DND-41 (cell line): ENCODE measurements around the gene IL13RA1.

ENCODE experiments used
- ATAC-seq: fragments of 200-7000 bp; cut with Tn5 transposase; 3 replicates; pipeline ENCODE4 v1.9.1; 2021; ENCODE audit warnings: low read depth; ENCODE audit not compliant: insufficient read depth
- DNase-seq: peaks from one replicate; pipeline ENCODE4 v3.0.0-alpha.2; 2020
- H2AFZ ChIP-seq: 2 replicates; pipeline ENCODE4 v1.6.0; 2012; ENCODE audit warnings: low read depth, low read length
- H3K27ac ChIP-seq: 2 replicates; pipeline ENCODE4 v1.5.1; 2012; ENCODE audit warnings: low read length, inconsistent platforms
- H3K27me3 ChIP-seq: fragments of 200-600 bp; sonication (generic); 2 replicates; pipeline ENCODE4 v1.6.0; 2012; ENCODE audit warnings: low read length, mild to moderate bottlenecking, inconsistent platforms; ENCODE audit not compliant: insufficient read depth, poor library complexity
- H3K36me3 ChIP-seq: 2 replicates; pipeline ENCODE4 v1.5.1; 2012; ENCODE audit warnings: low read length, inconsistent platforms; ENCODE audit not compliant: insufficient read depth
- H3K4me1 ChIP-seq: 2 replicates; pipeline ENCODE4 v1.5.1; 2012; ENCODE audit warnings: mild to moderate bottlenecking, low read length; ENCODE audit not compliant: insufficient read depth
- H3K4me2 ChIP-seq: 2 replicates; pipeline ENCODE4 v1.6.0; 2012; ENCODE audit warnings: mild to moderate bottlenecking, moderate library complexity, low read length, inconsistent platforms; ENCODE audit not compliant: insufficient read depth
- H3K4me3 ChIP-seq, 2 experiments: fragments of 200-600 bp in 1 of 2; shearing (Covaris generic) in 1 of 2; 2 replicates each; pipeline ENCODE4 v1.5.1; 2012 to 2016; ENCODE audit warnings: inconsistent platforms in 2 of 2, low read length in 2 of 2, mild to moderate bottlenecking in 2 of 2, low read depth in 1 of 2, moderate library complexity in 1 of 2
- H3K79me2 ChIP-seq: 2 replicates; pipeline ENCODE4 v1.6.0; 2012; ENCODE audit warnings: low read length, inconsistent platforms; ENCODE audit not compliant: insufficient read depth
- H3K9ac ChIP-seq: 2 replicates; pipeline ENCODE4 v1.6.0; 2012; ENCODE audit warnings: low read depth, mild to moderate bottlenecking, inconsistent platforms, low read length, moderate library complexity
- H3K9me3 ChIP-seq: 2 replicates; pipeline ENCODE4 v1.5.1; 2012; ENCODE audit warnings: low read length, moderate library complexity, mild to moderate bottlenecking, inconsistent platforms; ENCODE audit not compliant: insufficient read depth, severe bottlenecking
- H4K20me1 ChIP-seq: 2 replicates; pipeline ENCODE4 v1.6.0; 2012; ENCODE audit warnings: low read length; ENCODE audit not compliant: insufficient read depth
- EZH2 ChIP-seq: IDR thresholded peaks from 3 replicates; pipeline ENCODE4 v1.6.1; 2012; ENCODE audit warnings: borderline replicate concordance, low read depth, mild to moderate bottlenecking, moderate library complexity, low read length, inconsistent platforms; ENCODE audit not compliant: severe bottlenecking
- TF ChIP-seq, protein P1 (sequence below): IDR thresholded peaks from 2 replicates; pipeline ENCODE4 v1.5.1; 2012; ENCODE audit warnings: borderline replicate concordance, low read length, moderate library complexity, mild to moderate bottlenecking; ENCODE audit not compliant: poor library complexity, severe bottlenecking; ENCODE audit errors: extremely low read depth

Gene IL13RA1

GRCh38 chrX:118734909-118735308 is 7.5 kb downstream of the IL13RA1 start:
- no peak for DNase-seq
- ATAC-seq = no peak

DNA sequence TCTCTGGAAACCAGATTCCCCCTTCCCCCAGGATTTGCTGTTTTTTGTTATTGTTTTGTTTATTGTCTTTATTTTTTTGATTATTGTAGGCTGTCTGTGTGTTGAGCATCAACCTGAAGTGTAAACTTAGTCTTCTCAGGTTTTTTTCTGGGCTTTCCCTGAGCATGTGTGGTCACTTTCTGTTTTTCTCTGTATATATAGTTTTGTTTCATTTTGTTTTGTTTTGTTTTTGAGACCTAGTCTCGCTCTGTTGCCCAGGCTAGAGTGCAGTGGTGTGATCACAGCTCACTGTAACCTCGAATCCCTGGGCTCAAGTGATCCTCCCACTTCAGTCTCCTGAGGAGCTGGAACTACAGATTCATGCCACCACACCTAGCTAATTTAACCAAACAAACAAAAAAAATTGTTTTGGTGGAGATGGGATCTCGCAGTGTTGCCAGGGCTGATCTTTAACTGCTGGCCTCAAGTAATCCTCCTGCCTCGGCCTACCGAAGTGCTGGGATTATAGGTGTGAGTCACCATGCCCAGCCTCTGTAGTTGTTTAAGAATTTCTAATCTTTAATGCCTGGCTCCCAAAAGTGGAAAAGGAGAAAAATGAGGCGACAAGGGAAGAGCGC is 9.1 kb downstream of the IL13RA1 start:
- Histone ChIP-seq H3K9ac (no peak overlapping the region), H3K36me3 (no peaks in the 10 kb centered on the region), H3K4me3 (no peak overlapping the region), H3K4me2 (no peak overlapping the region), H3K9me3 (no peaks in the 10 kb centered on the region), H3K27me3 (no peaks in the 10 kb centered on the region), H2AFZ (no peak overlapping the region), H3K79me2 (no peaks in the 10 kb centered on the region), H4K20me1 (no peaks in the 10 kb centered on the region), H3K27ac (no peak overlapping the region), H3K4me1 (no peaks in the 10 kb centered on the region)
- DNase-seq (no peak), ATAC-seq (no peak)
- TF ChIP-seq, protein P1, sequence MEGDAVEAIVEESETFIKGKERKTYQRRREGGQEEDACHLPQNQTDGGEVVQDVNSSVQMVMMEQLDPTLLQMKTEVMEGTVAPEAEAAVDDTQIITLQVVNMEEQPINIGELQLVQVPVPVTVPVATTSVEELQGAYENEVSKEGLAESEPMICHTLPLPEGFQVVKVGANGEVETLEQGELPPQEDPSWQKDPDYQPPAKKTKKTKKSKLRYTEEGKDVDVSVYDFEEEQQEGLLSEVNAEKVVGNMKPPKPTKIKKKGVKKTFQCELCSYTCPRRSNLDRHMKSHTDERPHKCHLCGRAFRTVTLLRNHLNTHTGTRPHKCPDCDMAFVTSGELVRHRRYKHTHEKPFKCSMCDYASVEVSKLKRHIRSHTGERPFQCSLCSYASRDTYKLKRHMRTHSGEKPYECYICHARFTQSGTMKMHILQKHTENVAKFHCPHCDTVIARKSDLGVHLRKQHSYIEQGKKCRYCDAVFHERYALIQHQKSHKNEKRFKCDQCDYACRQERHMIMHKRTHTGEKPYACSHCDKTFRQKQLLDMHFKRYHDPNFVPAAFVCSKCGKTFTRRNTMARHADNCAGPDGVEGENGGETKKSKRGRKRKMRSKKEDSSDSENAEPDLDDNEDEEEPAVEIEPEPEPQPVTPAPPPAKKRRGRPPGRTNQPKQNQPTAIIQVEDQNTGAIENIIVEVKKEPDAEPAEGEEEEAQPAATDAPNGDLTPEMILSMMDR = no peak
- TF ChIP-seq EZH2 = no peak

More at GRCh38 chrX:118734909-118735308, 7.5 kb downstream of the IL13RA1 start:
- Histone ChIP-seq H3K4me2 (no peak overlapping the region), H4K20me1 (no peaks in the 10 kb centered on the region), H3K9me3 (no peaks in the 10 kb centered on the region), H3K36me3 (no peaks in the 10 kb centered on the region), H3K79me2 (no peaks in the 10 kb centered on the region), H2AFZ (no peak overlapping the region), H3K27ac (no peak overlapping the region), H3K4me1 (no peaks in the 10 kb centered on the region), H3K9ac (no peak overlapping the region), H3K27me3 (no peaks in the 10 kb centered on the region), H3K4me3 (no peak overlapping the region)
- TF ChIP-seq, protein P1 = no peak

DNA sequence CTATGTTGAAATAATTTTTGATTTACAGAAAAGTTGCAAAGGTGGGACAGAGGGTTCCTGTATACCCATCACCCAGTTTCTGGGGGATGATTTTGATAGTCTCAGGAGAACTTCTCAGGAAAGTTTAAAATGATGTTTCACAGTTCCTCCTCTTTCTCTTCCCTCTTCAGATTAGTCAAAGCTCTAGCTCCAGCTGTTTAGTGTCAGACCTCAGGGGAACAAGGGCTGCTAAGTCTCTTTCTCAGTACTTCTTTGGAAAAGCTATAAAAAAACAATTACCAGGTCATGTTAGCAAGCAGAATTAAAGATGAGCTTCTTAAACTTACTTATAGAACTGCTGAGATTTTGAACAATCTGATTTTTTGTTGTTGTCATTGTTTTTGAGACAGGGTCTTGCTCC is 12.2 kb downstream of the IL13RA1 start:
- Histone ChIP-seq H3K9ac (no peak overlapping the region), H3K4me3 (no peak overlapping the region), H3K4me2 (no peak overlapping the region), H3K36me3 (no peaks in the 10 kb centered on the region), H3K9me3 (no peaks in the 10 kb centered on the region), H2AFZ (no peak overlapping the region), H3K4me1 (no peaks in the 10 kb centered on the region), H3K27ac (no peak overlapping the region), H3K27me3 (no peaks in the 10 kb centered on the region), H3K79me2 (no peaks in the 10 kb centered on the region), H4K20me1 (no peaks in the 10 kb centered on the region)
- TF ChIP-seq, protein P1 = no peak
- TF ChIP-seq EZH2 = no peak
- DNase-seq (no peak), ATAC-seq (no peak)
